Left forelimb (tissue), 1 donor: ENCODE data around the gene TBXAS1.
"Not testable (repeated sequence)": the region's sequence is repeated elsewhere in the genome, so short reads cannot be mapped to it uniquely, and the experiment has no call there.

Source experiments
- DNase-seq: peaks from one replicate; pipeline ENCODE4 v3.0.0-alpha.2; 2018; ENCODE audit warnings: low spot score

TBXAS1 gene

GRCh38 chr7:139889186-139889871 is 60.3 kb downstream of the TBXAS1 start:
- DNase-seq = no peak

GRCh38 chr7:139893461-139893860 is 64.4 kb downstream of the TBXAS1 start:
- no peak for DNase-seq

GRCh38 chr7:139893999-139894398 is 64.9 kb downstream of the TBXAS1 start:
- DNase-seq = no peak

- DNase-seq = no peak
Measured at GRCh38 chr7:139895141-139895829, 66.2 kb downstream of the TBXAS1 start.

GRCh38 chr7:139896288-139896687 is 67.2 kb downstream of the TBXAS1 start:
- no peak for DNase-seq

- no peak for DNase-seq
Measured at GRCh38 chr7:139896831-139897230, 67.8 kb downstream of the TBXAS1 start.

- no peak for DNase-seq
Measured at GRCh38 chr7:139897422-139898090, 68.5 kb downstream of the TBXAS1 start.

- no peak for DNase-seq
Measured at GRCh38 chr7:139898483-139898882, 69.4 kb downstream of the TBXAS1 start.

GRCh38 chr7:139899328-139899955 is 70.4 kb downstream of the TBXAS1 start:
- DNase-seq = no peak

- DNase-seq = no peak
Measured at GRCh38 chr7:139900326-139900725, 71.3 kb downstream of the TBXAS1 start.

- no peak for DNase-seq
Measured at GRCh38 chr7:139901056-139901795, 72.2 kb downstream of the TBXAS1 start.

- DNase-seq = no peak
Measured at GRCh38 chr7:139901901-139902300, 72.8 kb downstream of the TBXAS1 start.

- no peak for DNase-seq
Measured at GRCh38 chr7:139902436-139903102, 73.5 kb downstream of the TBXAS1 start.

GRCh38 chr7:139903103-139903477 is 74.0 kb downstream of the TBXAS1 start:
- DNase-seq = not testable (repeated sequence)

GRCh38 chr7:139906879-139907278 is 77.8 kb downstream of the TBXAS1 start:
- DNase-seq = no peak

- no peak for DNase-seq
Measured at GRCh38 chr7:139908792-139909191, 79.7 kb downstream of the TBXAS1 start.

GRCh38 chr7:139909379-139910050 is 80.5 kb downstream of the TBXAS1 start:
- no peak for DNase-seq

- no peak for DNase-seq
Measured at GRCh38 chr7:139913021-139913844, 84.2 kb downstream of the TBXAS1 start.

GRCh38 chr7:139913845-139914135 is 84.7 kb downstream of the TBXAS1 start:
- DNase-seq = no peak
